ENCODE results near the gene AUTS2. TPM values are rescaled to one million over a fixed set of nuclear protein-coding genes. Genes with fewer than 3 reads are reported as not detected.
A peak's percentile ranks its signal among the peaks of the same experiment; 100 is the strongest.

AUTS2 gene
- total RNA-seq, 1 experiment from 2014 or later: 13.9 TPM

DNA sequence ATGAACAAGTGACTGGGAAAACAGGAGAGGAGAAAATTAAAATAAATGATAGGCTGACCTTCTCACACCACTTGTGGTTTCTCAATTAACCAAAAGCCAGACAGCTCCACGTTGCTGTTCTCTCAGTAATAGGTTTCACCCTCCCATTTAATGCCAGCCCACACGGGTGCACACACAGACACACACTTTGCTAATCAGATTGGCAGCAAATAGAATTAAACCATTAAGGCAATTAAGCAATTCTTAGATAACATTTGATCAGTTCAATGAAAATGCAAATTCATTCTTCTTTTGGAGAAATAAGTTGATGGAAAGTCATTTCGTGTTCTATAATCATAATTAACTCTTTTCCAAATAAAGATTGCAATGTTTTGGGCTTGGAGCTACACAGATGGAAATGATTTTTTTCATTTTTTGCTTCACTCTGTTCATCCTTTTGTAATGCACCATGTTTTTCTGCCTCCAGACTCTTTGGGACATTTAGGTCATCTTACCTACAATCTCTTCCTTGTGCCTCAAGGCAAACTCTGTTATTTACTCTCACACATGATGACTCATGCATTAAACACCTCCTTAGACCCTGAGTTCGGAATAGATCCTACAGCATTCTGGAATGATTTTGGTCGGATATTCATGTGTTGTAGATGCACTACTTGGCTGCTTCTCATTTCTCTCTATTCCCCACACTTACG, 700.7 kb downstream of the AUTS2 start:
- DNase-seq (ENCODE audit: low read depth): peak; percentile 40

DNA sequence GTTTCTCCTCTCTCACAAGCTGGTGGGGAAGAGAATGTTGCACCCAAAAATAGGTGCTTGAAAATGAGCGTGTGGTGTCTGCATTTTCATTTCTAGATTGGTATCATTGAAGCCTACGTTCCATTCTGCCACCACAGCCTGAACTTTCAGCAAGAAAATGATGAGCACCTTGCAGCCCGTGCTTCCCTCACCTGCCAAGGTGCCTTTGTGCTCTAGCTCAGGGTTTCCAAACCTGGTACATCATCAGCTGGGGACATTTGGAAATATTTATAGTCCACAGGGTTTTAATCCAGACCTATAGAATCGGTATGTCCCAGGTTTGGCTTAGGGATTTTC, 701.2 kb downstream of the AUTS2 start:
- DNase-seq (ENCODE audit: low read depth): no peak

DNA sequence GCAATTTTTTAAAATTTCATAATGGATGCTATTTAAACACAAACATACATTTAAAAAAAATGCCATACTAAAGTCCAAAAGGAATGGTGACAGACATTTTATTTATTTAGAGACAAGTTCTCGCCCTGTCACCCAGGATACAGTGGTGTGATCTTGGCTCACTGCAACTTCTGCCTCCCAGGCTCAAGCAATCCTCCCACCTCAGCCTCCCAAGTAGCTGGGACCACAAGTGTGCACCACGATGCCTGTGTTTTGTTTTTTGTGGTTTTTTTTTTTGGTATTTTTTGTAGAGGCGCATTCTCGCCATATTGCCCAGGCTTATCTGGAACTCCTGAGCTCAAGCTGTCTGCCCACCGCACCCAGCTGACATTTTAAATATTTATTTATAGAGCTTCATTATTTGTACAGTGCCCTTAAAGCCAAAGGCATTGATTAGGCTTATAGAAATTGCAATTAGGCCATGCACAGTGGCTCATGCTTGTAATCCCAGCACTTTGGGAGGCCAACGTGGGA, 703.5 kb downstream of the AUTS2 start:
- DNase-seq (ENCODE audit: low read depth): no peak

DNA sequence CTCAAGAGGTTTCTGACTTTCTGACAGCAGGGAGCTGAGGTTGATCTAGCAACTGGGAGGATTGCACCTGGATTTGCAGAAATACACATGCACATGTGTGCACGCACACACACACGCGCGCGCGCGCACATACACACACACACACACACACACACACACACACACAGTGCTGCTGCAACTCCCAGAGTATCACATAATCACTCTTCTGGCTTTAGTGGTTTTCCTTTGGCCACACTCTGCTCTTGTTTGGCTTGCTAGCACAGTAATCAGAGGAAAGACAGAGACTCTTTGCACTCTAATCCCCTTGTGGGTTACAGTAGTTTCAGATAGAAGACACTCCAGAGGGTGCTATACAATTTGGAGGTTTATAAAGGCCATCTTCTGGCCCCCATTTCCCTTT, 705.0 kb downstream of the AUTS2 start:
- DNase-seq (ENCODE audit: low read depth): no peak

DNA sequence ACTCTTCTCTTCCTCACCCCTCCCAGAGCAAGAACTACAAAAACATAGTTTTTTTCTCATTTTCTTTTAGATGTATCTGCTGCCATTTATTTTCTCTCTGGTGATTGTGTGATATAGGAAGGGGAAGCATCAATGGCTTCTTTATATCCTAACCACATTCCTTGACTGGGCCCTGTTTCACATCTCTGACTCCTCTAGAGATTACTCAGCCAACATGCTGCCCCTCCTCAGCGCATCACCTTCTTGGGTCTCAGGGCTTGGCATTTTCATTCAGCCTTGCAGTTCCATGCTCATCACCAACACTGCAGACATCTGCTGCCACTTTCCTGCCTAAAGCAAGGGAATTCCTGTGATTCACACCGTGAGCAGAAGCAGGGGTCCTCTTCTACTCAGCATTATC, 705.5 kb downstream of the AUTS2 start:
- no peak for DNase-seq (ENCODE audit: low read depth)

DNA sequence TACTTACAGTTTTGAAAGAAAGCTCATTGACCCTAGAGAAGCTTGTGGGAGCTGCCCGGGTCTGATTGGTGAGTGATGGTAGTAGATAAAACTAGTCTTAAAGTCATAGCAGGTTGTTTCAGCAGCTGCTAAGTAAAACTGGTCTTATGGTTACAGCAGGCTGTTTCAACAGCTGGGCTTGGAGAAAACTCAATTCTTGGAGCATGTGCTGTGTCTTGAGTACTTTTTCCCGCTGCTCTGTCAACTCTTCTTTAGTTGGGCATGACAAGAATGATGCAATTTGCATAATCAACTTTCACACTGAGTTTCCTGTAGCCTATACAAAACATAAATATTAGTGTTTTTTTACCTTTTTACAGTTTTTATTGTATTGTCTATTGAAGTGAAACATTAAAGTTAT, 707.9 kb downstream of the AUTS2 start:
- DNase-seq (ENCODE audit: low read depth): no peak

DNA sequence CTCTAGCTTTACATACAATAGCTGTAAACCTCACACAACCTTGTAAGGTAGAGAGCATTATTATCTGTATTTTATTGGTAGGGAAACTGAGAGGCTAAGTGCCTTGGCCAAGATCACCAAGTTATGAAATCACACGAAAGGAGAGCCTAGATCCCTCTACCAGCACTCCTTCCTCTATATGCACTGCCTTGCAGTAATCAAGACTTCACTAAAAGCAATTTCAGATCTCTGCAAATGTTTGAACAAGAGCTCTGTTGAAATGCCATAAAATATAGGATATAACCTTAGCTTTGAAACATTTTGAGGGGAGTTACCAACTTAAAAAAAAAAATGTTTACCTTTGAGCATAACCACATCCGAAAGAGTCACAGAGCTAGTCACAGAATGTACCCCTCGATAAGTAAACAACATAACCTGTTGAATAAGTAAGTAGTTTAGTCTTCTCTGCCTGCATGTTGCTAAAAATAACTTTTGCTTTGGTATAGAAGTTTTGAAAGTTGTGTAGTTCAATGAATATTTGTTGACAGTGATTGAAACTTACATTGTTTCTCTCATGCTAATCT, 709.4 kb downstream of the AUTS2 start:
- DNase-seq (ENCODE audit: low read depth): no peak

DNA sequence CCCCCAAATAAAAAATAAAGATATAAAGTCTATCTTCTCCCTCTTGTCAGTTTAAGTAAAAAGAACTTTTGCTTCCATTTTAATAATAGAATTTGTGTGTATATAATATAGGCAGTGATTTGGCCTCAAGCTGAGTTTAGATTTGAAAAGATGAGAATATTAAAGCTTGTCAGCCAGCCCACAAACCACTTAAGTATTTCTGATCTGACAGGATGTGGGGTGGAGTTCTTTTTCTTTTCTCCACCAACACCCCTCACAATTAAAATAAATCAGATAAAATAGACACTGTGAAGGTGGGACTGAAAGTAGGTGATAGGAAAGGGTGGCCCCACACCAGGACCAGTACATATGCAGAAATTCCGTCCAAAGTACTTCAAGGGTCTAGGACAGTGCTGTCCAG, 714.1 kb downstream of the AUTS2 start:
- no peak for DNase-seq (ENCODE audit: low read depth)

DNA sequence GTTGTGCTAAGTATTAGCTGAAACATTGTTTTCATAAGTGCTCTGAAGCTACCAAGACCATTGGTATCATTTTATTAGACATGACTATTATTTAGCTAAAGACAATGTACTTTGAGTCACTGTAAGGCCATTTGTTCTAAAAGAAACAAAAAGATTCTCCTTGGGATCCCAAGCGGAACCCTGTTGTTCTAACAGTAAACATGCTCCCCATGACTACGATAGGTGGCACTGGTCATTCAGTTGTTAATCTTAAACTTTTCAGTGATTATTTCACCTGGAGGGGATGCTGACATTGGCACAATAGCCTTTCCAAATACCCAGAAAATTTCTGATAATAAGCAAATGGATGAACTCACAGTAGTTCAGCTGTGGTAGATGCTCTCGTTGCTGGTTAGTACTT, 715.0 kb downstream of the AUTS2 start:
- no peak for DNase-seq (ENCODE audit: low read depth)

DNA sequence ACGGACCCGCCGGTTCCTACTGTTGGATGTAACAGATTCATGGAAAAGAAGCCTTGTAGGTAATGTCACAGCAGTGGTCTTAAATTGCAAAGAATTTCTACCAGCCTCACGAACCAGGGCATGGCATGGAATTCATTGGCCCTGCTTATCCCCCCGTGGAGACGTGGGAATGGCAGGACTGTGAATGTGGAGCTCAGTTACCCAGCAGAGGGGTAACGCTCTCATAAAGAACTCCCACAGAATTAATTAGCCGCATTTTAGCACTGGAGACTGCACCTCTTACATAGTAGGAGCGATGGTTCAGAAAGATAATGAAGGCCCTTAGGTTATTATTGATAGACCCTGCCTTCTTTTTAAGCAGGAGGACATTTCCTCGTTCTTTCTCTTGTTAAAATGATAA, 715.4 kb downstream of the AUTS2 start:
- no peak for DNase-seq (ENCODE audit: low read depth)

DNA sequence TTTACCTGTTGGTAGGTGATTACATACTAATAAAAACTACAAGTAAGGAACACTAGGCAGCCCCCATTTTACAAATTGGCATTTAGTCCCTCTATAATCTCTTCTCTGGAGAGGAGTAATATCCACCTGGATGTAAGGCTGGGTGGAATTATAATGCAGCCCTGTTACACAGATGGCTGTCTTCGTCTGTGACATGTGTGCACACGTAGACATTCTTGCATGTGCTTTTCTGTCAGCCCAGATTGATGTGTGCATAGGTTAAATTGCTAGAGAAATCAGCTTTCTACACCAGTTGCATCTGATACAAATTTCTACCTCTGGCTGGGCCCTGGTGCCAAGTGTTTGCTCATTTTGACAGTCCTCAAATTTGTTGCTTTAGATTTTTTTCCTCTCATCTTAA, 715.9 kb downstream of the AUTS2 start:
- no peak for DNase-seq (ENCODE audit: low read depth)

DNA sequence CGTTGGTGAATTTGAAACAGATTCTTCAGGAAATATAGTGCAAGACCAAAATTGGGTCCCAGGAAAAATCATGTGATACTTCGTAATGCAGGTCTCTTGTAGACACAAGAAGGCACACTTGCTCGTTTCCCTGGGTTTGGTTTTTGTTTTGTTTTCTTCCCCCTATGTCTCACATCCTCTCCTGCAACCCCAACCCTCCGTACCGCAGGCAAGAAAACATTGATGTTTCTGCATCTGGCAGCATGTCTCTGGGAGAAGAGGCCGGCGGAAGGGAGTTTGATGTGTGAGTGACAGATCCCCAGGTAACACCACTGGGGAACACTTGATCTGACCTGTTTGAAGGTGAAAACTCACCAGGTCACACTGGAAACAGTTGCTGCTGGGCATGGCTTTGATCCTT, 718.5 kb downstream of the AUTS2 start:
- no peak for DNase-seq (ENCODE audit: low read depth)

DNA sequence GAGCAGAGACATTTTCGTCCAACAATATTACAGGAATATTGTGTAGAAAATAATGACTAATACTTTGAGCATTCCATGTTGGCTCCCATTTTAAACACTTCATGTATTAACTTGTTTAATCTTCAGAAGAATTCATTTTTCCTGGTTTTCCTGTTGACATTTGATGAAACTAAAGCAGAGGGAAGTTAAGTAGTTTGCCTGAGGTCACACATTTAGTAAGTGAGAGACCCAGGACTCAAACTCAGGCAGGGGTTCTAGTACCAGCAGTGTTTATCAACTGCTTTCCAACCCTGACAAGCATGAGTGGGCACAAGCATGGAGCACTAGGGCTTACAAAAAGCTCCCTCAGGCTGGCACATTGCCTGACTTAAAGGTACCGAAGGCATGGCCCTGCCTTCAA, 719.1 kb downstream of the AUTS2 start:
- DNase-seq (ENCODE audit: low read depth): no peak

DNA sequence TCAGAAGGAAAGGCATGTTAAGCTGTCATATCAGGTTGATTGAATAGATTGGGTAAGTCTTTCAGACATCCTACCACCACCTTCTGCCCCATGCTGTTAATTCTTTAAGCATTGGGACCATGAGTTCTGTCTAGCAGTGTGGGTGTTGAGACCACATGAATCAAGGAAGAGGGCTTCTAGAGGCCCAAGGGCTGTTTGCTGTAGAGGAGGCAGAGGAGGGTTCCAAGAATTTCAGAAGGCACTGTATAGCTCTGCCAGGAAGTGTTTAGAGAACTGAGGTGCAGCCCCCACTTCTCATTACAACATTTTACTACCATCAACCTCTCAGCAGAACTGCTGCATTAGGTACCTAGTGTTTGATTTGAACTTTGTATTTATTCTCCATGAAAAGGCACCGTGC, 720.2 kb downstream of the AUTS2 start:
- no peak for DNase-seq (ENCODE audit: low read depth)

DNA sequence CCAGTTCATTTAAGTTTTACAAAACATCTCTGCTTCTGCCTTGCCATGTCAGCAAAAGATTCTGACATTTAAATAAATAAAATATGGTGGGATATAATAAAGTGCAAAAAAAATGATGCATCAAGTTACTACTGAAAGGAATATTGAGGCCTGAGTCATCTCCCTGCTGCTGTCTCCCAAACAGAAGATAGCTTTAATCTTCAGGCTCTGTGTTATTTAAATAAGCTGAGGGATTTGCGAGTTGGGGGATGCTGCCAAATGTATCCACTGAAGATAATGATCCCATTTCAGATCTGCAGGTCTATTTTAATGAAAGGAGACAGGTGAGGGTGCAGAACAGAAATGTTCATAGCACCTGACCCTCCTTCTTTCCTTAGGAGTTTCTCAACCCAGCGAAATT, 720.8 kb downstream of the AUTS2 start:
- DNase-seq (ENCODE audit: low read depth): no peak

DNA sequence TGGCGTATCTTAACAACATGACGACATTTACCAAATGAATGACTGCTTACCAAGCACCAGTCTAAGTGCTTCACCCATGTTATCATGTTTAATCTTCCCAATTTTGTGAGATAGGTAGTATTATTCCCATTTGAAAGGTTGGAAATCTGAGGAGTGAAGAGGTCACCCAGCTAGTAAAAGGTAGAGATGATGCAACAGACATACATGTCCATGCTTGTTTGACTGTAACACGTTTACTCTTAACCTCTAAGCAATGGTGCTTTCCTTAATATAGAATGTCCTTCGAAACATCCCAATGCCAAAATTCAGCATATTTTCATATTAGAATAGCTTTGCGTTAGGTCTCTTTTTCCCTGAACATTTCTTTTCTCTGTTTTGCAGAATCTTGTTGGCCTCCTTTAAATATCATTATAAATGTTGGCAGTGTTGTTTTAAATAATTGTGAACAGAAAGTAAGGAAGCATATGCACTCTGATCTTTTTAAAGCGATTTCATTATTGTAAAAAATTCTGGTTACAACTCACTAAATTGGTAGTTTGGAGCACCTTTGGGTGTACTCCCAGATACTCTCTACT, 722.8 kb downstream of the AUTS2 start:
- no peak for DNase-seq (ENCODE audit: low read depth)

DNA sequence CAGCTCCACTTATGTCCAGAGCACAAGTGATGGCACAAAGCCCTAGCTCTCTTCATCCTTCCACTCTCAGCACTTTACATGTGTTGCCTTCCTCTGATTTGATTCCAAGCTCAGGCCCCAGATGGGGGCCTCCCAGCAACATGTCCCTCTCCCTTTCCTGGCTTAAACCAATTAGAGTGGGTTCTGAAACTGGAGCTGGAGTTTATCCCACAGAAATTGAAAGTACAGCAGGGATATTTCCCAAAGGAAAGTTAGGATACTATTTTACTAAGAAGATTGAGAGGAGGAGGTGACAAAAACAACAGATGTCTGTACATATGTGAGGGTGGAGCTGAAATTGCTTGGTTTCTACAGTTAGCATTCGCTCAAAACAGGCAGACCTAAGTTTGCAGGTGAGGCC, 724.6 kb downstream of the AUTS2 start:
- DNase-seq (ENCODE audit: low read depth): no peak

DNA sequence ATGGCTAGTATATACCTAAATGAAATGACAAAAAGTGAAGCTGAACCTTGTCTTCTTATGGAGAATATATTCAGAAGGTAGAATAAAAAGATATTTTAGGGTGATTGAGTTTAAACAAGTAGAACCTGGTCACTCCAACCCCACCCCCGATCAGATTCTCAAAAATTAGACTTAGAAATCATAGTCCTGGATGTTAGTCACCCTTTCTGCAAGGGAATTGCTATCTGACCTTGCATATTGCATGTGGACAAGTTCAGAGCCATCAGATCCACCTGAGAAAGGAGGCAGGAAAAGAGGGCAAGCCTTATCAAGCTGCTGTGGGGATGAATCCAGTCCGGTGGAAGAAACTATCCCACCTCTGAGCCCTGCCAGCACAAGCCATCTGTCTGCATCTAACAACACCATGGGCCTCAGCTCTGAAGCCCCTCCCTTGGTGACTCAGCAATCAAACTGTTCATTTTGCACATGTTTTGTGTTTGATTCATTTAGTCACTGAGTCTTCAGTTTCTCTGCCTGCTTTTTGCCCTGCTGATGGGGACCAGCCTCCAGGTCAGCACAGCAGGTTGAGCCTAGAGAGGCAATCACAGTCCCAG, 727.3 kb downstream of the AUTS2 start:
- peak; percentile 81 for DNase-seq (ENCODE audit: low read depth)

DNA sequence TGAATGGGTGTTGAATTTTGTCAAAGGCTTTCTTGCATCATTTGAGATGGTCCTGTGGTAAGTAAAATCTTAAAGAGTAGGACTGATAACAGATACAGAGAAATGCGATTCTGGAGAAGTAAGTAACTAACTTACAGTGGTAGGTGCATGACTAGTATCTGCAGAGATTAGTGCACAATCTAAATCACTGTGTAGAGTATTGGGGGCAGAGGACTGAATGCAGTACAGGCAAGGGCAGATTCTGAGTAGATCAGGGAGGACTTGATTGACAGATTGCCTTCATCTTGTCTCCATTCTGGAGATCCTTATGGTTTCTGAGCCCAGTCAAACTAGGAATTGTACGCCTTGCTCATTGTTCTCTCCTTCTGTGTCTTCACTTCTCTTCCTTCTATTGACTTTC, 736.0 kb downstream of the AUTS2 start:
- DNase-seq (ENCODE audit: low read depth): no peak

DNA sequence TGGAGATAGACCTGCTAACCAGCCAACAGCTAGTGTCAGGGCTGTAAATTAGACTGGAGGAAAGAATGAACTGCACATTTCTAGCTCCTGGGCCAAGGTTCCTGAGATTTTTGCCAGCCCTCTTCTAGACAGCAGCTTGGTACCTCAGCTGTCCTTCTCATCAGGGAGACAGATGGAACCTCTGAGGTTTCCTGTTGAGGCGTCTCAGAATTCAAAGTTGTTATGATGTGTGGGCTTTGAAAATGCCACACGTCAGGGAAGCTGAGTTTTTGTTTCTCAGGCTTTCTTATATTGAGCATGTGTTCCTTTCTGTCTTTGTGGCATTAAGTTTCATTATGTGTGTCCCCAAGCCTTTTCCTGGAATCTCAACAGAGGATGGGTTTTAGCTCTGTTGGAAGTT, 736.6 kb downstream of the AUTS2 start:
- no peak for DNase-seq (ENCODE audit: low read depth)

DNA sequence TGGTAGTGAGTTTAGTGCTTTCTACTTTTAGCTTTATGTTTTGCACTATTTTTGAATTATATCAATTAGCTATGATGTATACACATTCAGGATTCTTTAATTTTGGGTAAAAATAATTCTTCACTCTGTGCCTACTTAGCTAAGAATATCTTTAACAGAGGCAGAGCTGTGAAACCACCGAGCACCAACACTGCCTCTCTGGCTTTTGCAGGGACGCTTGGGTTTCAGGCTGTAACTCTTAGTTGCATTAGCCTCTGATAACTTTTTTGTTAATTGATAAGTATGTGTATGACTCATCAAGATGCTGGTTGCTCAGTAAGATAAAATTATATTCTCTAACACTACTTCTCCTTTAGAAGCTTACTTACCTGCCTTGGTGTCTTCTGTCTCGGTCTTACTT, 738.3 kb downstream of the AUTS2 start:
- no peak for DNase-seq (ENCODE audit: low read depth)

DNA sequence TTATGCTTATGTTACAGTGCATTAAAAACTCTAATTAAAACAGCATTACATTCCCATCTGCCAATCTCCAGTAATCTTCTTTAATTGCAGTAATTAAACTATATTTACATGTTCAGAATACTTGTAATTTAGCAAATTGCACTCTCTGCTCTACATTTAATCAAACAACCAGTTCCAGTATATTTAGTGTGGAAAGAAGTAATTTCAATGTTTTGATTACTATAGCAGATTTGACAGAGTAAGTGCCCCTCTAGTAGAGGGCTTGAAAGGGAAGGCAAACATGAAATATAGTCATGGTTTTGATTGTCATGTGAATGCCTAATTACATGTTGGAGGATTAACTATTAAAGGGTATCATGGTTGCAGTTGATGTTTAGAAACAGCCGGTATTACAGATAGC, 739.7 kb downstream of the AUTS2 start:
- no peak for DNase-seq (ENCODE audit: low read depth)

DNA sequence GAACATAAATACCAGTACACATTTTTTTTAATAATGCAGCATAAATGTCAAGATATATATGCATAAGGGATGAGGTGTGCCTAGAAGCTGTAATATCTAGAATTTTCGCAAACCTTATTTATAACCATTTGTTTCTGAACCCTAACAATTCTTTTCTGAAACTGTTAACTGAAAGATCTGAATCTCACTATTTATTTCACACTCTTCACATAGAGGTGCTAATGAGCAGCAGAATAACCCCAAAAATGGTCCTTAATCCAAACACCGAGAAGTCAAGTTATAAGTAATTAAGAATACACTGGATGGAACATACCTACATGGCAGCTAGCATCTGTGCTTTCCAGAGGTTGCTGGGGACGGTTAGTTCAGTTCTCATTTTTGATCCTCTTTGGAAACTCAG, 742.0 kb downstream of the AUTS2 start:
- DNase-seq (ENCODE audit: low read depth): no peak
